Brain pericyte (primary cell): ENCODE measurements around the gene ALCAM.
A peak's percentile ranks its signal among the peaks of the same experiment; 100 is the strongest.
"Not testable (repeated sequence)": the region's sequence is repeated elsewhere in the genome, so short reads cannot be mapped to it uniquely, and the experiment has no call there.

Source experiments
- DNase-seq: peaks from one replicate; pipeline ENCODE4 v3.0.0-alpha.2; 2012; ENCODE audit warnings: low read depth, low spot score

Gene ALCAM

DNA sequence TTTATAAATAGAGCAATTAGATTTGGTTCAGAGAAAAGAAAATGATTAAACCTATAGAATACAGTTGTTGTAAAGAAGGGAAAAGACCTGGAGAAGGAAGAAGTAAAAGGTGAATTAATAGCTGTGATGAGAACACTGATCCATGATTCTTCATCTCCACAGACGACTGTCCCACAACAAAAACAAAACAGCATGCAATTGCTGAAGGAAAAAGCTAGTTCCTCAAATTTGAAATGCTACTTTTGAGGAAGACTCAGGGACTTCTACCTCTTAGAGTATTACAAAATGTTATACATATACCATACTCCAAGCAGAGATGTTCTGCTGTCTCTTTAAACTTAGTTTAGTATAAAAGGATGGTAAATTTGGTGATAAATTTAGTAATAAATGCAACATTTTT is 21.5 kb downstream of the ALCAM start:
- DNase-seq = no peak

DNA sequence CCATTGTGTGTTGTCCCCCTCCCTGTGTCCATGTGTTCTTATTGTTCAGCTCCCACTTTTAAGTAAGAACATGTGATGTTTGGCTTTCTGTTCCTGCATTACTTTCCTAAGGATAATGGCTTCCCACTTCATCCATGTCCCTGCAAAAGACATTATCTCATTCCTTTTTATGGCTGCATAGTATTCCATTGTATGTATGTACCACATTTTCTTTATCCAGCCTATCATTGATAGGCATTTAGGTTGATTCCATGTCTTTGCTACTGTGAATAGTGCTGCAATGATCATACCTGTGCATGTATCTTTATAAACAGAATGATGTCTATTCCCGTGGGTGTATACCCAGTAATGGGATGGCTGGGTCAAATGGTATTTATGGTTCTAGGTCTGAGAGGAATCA is 23.1 kb downstream of the ALCAM start:
- not testable (repeated sequence) for DNase-seq

DNA sequence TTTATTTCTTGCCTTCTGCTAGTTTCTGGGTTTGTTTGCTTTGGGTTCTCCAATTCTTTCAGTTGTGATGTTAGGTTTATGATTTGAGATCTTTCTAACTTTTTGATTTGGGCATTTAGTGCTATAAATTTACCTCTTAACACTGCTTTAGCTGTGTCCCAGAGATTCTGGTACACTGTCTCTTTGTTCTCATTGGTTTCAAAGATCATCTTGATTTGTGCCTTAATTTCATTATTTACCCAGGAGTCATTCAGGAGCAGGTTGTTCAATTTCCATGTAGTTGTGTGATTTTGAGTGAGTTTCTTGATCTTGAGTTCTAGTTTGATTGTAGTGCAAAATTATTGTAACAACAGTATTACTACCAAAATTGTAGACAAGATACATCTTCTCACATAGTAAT is 25.9 kb downstream of the ALCAM start:
- DNase-seq = not testable (repeated sequence)

DNA sequence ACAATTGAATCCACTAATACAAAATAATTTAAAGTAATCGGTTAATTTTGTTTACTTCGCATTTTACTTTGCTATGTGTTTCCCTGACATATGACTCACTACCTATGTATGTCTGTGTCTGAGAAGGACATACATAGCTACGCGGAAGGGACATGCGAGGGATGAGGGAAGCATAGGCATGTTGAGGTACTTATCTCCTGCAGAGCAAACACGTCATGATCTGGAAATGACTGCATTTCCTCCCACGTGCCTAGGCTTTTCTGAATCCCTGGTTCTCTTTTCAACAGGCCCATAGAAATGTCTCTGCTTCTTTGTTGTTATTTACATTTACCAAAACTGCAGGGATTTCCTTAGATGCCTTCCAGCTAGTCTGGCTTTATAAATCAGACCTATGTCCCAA is 27.5 kb downstream of the ALCAM start:
- peak; percentile 45 for DNase-seq

DNA sequence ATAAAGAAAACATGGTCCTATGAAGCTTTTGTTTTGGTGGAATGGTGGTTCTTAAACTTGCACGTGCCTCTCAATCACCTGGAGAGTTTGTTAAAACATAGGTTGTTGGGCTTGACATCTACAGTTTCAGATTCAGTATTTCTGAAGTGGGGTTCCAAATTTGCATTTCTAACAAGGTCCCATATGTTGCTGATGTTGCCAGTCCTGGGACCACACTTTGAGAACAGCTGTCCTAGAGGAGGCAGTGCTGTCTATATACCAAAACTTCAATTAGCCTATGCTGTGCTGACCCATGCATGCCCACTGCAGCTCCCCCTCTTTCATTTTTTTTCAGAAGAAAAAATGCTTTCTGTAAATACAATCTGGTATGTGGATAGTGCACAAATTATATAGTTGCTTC is 31.3 kb downstream of the ALCAM start:
- no peak for DNase-seq

DNA sequence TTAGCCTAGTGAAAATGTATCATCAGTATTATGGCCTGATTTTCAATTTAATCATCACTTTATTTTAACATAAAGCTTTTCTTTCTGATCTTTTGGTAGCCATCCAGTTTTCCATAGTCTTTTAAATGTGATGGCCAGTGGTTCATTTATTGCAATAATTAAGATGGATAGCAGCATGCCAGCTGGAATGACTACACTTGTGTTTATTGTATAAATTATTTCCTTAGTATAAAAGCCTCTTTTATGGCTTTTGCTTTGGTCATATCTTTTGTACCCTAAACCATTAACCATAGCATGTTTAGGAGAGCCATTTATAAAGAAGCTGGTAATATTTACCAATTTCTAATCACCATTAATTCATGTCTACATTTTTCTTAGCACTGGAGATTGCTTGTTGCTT is 31.7 kb downstream of the ALCAM start:
- DNase-seq = no peak

DNA sequence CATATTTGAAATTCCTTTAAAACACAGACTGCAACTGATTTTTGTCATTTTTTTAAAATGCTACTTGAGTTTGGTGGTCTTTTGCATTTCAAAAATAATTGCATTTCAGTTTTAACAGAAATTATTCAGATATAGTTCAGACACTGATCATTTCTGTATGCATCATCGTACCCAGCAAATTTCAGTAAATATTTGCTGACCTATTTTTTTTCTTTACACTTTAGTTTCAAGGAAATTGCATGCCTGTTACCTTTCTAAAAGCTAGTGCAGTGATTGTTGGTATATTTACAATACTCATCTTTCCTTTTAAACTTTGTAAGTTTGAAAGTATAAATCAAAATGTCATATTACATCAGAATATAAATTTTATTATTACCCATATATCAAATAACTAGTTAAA is 32.4 kb downstream of the ALCAM start:
- no peak for DNase-seq

DNA sequence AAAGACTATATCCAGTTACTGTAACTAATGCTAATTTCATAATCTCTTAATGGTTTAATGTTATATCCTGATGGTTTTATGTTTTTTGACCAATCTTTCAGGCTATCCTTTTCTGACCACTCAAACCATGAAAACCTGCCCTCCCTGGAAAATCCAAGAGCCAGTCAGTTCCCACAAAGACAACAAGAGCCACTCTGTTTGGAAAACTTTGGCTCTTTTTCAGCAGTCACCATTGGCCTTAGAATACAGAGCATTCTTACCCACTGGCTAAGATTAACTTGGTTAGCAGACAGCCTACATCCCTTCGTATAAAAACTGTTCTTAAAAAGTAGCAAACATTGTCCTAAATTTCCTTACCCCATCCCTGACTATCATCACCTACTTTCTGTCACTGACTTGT is 32.9 kb downstream of the ALCAM start:
- DNase-seq = no peak

DNA sequence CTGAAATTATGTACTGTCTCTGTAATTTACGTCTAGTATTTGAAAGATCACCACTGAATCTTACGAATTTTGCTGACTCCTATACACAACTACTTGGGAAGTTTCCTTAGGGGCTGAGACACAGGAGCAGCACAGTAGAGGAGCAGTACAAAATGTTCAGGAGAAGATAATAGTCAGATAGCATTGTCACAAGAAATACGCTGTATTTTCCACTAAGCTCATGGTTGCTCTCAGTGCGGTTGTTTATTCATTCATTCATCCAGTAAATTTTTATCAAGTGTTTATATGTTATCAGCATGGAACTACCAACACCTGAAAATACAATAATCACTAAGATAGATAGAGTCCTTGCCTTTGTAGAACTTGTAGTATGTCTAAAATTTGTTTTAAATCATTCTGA is 34.5 kb downstream of the ALCAM start:
- DNase-seq = no peak

DNA sequence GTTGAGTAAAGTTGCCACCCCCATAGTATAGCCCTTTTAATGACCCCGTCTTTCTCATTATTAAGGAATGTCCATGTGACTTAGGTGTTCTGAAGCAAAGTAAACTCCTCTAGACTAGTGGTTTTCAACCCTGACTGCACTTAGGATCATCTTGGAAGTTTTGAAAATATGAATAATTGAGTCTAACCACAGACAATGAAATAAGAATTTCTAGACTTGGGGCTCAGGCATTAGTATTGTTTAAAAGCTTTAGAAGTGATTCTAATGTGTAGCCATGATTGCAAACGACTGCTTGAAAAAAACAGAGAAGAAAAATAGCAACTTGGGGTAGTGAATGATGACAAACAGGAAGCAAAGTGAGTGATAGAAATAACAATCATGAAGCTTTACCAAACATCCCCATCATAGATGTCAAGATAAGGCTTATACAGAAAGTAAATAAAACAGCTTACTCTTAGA is 35.0 kb downstream of the ALCAM start:
- no peak for DNase-seq

DNA sequence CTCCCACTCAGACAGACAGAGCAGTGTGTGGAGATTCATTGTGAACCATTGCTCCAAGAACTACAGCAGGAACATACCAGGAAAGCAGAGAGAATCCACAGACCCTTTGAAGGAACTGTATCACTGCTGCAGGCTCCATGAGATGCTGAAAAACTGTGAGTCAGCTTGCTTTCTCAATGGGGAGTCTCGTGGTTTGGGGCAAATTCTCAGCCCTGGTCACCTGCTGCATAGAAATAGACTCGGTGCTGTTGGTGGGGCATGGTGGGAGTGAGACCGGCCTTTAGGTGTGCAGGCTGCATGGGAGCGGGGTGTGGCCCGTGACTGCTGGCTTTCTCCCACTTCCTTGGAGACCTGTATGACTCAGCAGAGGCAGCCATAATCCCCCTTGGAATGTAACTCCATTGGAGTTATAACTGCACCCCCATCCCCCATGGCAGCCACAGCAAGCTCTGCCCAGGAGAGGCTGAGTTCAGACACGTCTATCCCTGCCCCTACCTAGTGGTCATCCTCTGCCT is 35.6 kb downstream of the ALCAM start:
- no peak for DNase-seq

DNA sequence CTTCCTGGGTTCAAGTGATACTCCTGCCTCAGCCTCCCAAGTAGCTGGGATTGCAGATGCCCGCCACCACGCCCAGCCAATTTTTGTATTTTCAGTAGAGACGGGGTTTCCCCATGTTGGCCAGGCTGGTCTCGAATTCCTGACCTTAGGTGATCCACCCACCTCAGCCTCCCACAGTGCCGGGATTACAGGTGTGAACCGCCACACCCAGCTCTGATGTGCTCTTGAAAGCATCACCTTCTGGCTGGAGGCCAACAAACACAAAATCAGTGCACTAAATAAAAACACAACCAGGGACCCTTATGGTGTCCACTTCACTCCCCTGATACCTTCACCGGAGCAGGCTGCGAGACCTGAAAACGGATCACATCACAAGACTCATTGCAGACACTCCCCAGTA is 36.3 kb downstream of the ALCAM start:
- DNase-seq = not testable (repeated sequence)

DNA sequence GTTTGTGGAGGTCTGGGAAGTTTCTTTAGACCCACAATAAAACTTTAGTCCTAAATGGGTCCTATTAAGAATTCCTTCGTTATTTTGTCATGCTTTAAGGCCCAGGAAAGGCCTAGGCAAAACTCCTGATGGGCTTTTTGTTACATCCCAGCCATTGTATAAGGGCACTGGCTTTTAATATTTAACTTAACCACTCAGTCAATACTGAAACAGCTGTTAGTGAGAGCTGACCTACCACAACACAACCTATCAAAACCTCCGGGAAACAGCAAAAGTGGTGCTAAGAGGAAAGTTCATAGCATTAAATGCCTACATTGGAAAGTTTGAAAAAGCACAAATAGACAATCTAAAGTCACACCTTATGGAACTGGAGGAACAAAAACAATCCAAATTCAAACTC is 39.6 kb downstream of the ALCAM start:
- no peak for DNase-seq

DNA sequence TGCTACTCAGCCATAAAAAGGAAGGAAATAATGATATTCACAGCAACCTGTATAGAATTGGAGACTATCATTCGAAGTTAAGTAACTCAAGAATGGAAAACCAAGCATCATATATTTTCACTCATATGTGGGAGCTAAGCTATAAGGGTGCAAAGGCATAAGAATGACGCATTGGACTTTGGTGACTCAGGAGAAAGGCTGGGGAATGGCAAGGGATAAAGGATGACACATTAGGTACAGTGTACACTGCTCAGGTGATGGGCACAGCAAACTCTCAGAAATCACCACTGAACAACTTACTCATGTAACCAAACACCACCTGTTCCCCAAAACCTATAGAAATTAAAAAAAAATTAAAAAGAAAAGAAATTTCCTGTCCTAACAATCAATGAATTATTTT is 42.7 kb downstream of the ALCAM start:
- no peak for DNase-seq

DNA sequence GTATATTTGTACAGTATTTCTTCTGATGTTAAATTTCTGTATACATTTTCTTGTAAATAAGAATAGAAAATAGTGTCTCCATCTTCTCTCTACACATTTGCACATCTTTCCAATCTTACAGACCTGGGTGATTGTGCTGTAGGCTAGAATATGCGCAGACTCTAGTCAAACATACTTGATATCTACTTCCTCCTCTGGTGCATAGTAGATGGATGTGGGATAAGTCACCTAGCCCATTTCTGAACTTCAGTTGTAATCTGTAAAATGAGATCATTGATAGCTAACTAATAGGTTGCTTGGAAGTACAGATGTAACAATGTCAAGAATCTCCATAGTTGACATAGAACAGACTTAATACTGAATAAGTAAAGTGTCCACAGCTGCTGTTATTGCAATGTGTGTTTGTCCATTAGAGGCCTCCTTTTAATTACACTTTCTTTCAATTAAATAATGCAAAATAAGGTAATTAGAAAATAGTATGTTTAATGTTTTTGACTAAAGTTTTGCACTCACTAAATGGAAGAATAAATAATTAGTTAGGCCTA is 46.7 kb downstream of the ALCAM start:
- DNase-seq = no peak

DNA sequence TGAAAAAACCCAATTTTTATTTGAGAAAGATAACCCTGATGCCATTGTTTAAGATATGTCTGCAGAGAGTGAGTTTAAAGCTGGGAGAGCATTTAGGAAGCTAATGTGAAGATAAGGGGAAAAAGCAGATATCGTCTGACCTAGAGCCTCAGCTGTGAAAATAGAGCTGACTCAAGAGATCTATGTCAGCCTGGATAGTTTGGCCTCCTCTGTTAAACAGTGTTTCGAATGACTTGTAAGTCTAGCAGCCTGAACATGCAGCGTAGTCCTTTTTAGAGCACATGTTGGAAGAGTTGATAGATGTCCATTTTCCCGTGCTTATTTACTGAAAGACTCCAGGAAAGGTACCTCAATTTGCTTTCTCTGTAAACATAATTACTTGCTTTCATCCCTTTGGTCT is 48.1 kb downstream of the ALCAM start:
- DNase-seq = peak; percentile 27

DNA sequence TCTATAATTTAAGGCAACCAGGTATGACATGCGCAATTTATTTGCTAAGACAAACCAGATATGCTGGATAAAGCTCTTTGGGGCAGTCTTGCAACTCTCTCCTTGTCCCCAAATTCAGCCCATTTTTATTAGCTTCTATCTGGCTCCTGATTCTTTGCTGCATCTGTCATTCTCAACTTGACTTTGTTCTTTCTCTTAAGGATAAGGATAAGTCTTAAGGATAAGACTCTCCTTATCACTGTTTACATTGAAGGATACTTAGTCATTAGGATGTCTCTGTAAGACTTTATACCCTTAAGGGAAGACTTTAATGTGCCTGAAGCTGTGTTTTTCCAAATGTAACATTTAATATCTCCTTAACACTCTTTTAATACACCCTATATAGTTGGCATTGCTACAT is 49.2 kb downstream of the ALCAM start:
- no peak for DNase-seq

DNA sequence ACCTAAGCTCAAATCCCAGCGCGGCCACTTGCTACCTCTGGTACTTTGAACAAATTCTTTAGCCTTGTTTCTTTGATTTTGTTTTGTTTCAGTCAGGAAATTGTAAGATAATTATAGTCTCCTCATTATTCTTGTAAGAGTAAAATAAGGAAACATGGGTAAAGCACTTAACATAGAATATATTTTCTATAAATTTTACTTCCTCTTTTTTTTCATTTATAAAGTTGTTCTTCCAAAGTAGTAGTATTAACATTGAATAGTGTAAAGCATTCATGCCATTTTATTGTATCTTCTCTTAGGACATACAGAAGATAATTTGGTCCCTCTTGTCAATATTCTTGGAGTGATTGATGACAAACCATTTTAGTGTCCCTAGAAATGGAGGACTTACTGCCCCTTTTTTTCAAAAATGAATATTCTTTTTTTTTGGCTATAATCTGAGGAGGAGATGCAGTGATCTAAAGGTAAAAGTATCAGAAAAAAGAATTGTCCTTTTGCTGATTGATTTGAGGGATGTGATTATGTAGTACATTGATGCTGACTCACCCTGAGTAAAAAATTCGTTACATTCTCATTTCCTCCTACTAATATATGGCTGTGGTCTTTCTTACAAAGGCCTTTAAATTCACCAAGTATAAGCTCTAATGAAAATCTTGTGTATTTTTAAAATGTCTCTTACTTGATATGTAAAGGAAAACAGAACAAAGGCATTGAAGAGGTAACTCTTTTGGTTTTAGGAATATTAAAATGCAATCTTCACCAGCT is 51.0 kb downstream of the ALCAM start:
- DNase-seq = no peak

DNA sequence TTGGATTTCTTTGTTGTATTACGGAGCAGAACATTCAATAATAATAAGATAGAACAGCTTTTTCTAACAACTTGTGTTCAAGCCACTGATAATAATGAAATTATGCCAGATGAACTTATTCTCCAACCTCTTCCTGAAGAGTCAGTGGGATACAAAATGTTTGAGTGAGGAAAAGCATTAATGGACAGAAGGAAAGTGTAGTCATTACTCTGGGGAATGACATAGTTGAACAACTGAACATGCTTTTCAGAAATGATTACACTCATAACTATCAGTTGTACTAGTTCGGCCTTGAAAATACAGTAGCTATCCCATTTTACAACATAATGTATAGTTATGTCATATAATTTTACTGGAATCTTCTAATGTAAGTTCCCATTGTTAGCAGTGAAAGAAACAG is 55.9 kb downstream of the ALCAM start:
- no peak for DNase-seq

DNA sequence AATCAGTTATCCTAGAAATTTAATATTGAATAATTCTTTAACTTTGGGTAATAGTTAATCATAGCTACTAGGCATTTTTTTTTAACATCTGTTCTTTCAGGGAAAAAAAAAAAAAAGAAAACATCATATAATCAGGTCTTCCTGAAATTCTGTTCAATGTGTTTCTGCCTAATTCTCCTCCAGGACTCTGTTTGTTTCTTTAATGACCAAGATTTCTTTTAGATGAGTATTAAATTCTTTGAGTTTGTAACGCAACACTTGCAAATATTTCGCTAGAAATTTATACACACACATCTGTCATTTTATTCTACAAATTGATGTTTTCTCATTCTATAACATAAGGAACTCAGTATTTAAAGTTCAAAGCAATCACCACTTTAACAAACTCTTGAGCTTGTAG is 56.7 kb downstream of the ALCAM start:
- DNase-seq = no peak

DNA sequence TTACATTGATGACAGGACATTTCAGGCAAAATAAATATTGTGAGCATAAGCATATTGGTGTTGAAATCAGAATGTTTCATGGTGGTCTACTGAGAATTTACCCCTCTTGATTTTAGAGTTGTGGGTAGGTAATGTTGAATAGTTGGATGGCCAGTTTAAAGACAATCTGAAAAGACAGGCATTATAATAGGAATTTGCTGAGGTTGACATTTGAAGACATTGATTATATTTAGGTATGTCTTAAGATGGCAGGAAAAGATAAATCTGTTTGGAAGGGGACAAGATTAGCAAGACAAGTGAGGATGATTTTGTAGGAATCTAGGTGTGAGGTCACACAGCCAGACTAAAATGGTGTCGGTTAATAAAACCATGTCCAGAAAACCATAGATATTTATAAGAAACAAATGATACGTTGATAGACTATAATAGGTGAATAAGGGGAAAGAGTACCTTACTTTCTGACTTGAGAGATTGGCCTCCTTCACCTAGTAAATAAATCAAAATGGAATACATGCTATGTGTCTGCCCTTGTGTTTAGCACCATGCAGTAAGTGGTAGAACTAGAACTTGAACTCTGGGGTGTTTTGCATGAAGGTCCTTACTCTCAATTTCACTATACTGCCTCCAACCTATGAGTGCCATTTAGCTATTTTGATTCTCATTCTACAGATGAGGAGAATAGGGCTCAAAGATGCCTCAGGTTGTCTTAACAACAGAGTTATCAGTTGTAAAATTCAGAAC is 57.9 kb downstream of the ALCAM start:
- DNase-seq = no peak

DNA sequence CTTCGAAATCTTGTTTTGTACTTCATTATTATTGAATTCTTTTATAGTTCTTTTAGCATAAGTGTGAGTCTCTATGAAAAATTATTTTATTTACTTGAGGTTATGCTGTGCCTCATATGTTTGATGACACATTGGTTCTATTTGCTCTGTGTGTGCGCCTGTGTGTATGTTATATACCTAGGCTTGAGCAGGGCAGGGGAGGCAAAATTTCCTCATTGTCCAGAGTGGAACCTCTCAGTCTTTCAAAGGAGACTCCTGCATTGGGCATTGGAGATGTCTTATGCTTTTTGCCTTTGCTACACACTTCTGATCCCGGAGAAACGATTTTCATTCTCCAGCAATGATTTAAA is 58.4 kb downstream of the ALCAM start:
- DNase-seq = no peak

DNA sequence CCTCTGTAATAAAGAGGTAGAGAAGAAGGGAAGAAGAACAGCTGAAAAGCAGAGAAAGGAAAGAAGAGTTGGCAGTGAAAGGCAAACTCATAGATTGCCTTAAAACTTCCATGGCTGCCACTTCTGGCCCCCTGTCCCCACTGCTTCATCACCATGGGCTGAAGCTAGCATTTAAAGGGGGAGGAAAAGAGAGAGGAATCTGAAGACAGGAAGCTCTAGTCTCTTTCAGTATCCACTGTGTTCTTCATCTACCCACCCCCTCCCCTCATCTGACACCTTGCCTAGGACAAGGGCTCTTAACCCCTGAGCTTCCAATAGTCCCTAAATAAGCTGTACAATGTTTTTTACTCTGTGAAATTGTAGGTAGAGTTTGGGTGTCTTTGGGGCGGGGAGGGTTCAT is 60.6 kb downstream of the ALCAM start:
- DNase-seq = no peak
